HepG2 (cell line): ENCODE measurements around the gene ZDHHC16. TPM values are rescaled to one million over a fixed set of nuclear protein-coding genes. Genes with fewer than 3 reads are reported as not detected.

ENCODE experiments used
- ARNTL ChIP-seq: sonication (generic); formaldehyde crosslinking; IDR thresholded peaks from 2 replicates; pipeline ENCODE4 v1.4.0; 2020; ENCODE audit warnings: mild to moderate bottlenecking, missing genetic modification reagents
- ATAD3A ChIP-seq: sonication (generic); formaldehyde crosslinking; IDR thresholded peaks from 2 replicates; pipeline ENCODE4 v1.4.0; 2020; ENCODE audit warnings: missing genetic modification reagents
- BRCA1 ChIP-seq: sonication (generic); formaldehyde crosslinking; IDR thresholded peaks from 2 replicates; pipeline ENCODE4 v1.4.0; 2020; ENCODE audit warnings: missing genetic modification reagents
- CC2D1A ChIP-seq: sonication (generic); formaldehyde crosslinking; IDR thresholded peaks from 2 replicates; pipeline ENCODE4 v1.8.1; 2023; ENCODE audit warnings: mild to moderate bottlenecking, missing genetic modification reagents
- GTF3A ChIP-seq: sonication (generic); formaldehyde crosslinking; conservative IDR thresholded peaks from 2 replicates; pipeline ENCODE4 v1.4.0; 2020; ENCODE audit warnings: mild to moderate bottlenecking, missing genetic modification reagents
- HDAC1 ChIP-seq: sonication (generic); formaldehyde crosslinking; IDR thresholded peaks from 2 replicates; pipeline ENCODE4 v1.5.1; 2020; ENCODE audit warnings: mild to moderate bottlenecking, missing genetic modification reagents
- HOXD1 ChIP-seq: sonication (generic); formaldehyde crosslinking; IDR thresholded peaks from 2 replicates; pipeline ENCODE4 v1.5.0; 2020; ENCODE audit warnings: missing genetic modification reagents
- ISL2 ChIP-seq: sonication (generic); formaldehyde crosslinking; IDR thresholded peaks from 2 replicates; pipeline ENCODE4 v1.5.0; 2020; ENCODE audit warnings: missing genetic modification reagents
- MAFF ChIP-seq: IDR thresholded peaks from 2 replicates; pipeline ENCODE4 v1.6.1; 2011; ENCODE audit warnings: low read depth, low read length, improper control_type of control experiment
- MBD4 ChIP-seq: IDR thresholded peaks from 2 replicates; pipeline ENCODE4 v1.6.1; 2012; ENCODE audit warnings: low read length, inconsistent platforms, borderline replicate concordance
- MTA3 ChIP-seq: sonication (generic); formaldehyde crosslinking; IDR thresholded peaks from 2 replicates; pipeline ENCODE4 v1.4.0; 2020; ENCODE audit warnings: missing genetic modification reagents
- SAFB2 ChIP-seq: sonication (generic); formaldehyde crosslinking; IDR thresholded peaks from 2 replicates; pipeline ENCODE4 v1.5.1; 2020; ENCODE audit warnings: missing genetic modification reagents, low read depth, mild to moderate bottlenecking, borderline replicate concordance
- ZKSCAN1 ChIP-seq: fragments of 150-350 bp; IDR thresholded peaks from 2 replicates; pipeline ENCODE4 v1.6.1; 2014; ENCODE audit warnings: low read length
- ZNF30 ChIP-seq: sonication (generic); formaldehyde crosslinking; IDR thresholded peaks from 2 replicates; pipeline ENCODE4 v1.5.0; 2020; ENCODE audit warnings: mild to moderate bottlenecking, missing genetic modification reagents
- ZNF430 ChIP-seq: sonication (generic); formaldehyde crosslinking; IDR thresholded peaks from 2 replicates; pipeline ENCODE4 v1.9.0; 2021; ENCODE audit warnings: mild to moderate bottlenecking, missing genetic modification reagents
- ZNF549 ChIP-seq: sonication (generic); formaldehyde crosslinking; IDR thresholded peaks from 2 replicates; pipeline ENCODE4 v1.5.0; 2020; ENCODE audit warnings: missing genetic modification reagents
- ZNF713 ChIP-seq: sonication (generic); formaldehyde crosslinking; IDR thresholded peaks from 2 replicates; pipeline ENCODE4 v1.4.0; 2020; ENCODE audit warnings: mild to moderate bottlenecking, missing genetic modification reagents
- polyA plus RNA-seq, 8 experiments: library from polyadenylated mRNA; depleted of rRNA in 3 of 8; stranded (reverse) in 7 of 8; unstranded in 1 of 8; fragments of >200 nt; fragmentation: Illumina TruSeq in 4 of 8; extraction: Trizol in 4 of 8; gene quantifications; 2 replicates each; pipeline versions ENCODE4 v1.2.1 to v1.2.3, GENCODE V29; 2011 to 2016; ENCODE audit warnings: low read depth in 4 of 8, missing spikeins in 1 of 8, mixed read lengths in 1 of 8; ENCODE audit not compliant: insufficient read depth in 1 of 8
- total RNA-seq, 5 experiments: library from RNA; depleted of rRNA; stranded (reverse); fragments of >200 nt; fragmentation: Illumina TruSeq; extraction: Trizol; gene quantifications; 2 replicates each; pipeline ENCODE4 v1.2.3, GENCODE V29; 2016; ENCODE audit warnings: low read depth in 1 of 5
- TF ChIP-seq, protein P1 (sequence below): sonication (generic); formaldehyde crosslinking; IDR thresholded peaks from 2 replicates; pipeline ENCODE4 v1.5.0; 2020; ENCODE audit warnings: missing genetic modification reagents
- TF ChIP-seq, protein P2 (sequence below): sonication (generic); formaldehyde crosslinking; IDR thresholded peaks from 2 replicates; pipeline ENCODE4 v1.4.0; 2020; ENCODE audit warnings: mild to moderate bottlenecking, missing genetic modification reagents
- TF ChIP-seq, protein P3 (sequence below): sonication (generic); formaldehyde crosslinking; conservative IDR thresholded peaks from 2 replicates; pipeline ENCODE4 v1.8.0; 2022; ENCODE audit warnings: mild to moderate bottlenecking, moderate library complexity, missing genetic modification reagents
- TF ChIP-seq, protein P4 (sequence below), 2 experiments: sonication (generic) in 1 of 2; formaldehyde crosslinking in 1 of 2; IDR thresholded peaks; 2 replicates each; pipeline versions ENCODE4 v1.6.1 to v1.9.0; 2014 to 2022; ENCODE audit warnings: antibody characterized with exemption in 1 of 2, borderline replicate concordance in 1 of 2, inconsistent platforms in 1 of 2, low read depth in 1 of 2, missing genetic modification reagents in 1 of 2

The ZDHHC16 gene
- total and polyA plus RNA-seq, 2 of the 13 experiments (the other 11 are each of a cell fraction or from before 2014, with no cell fraction given) = 40.8 to 41.8 TPM

DNA sequence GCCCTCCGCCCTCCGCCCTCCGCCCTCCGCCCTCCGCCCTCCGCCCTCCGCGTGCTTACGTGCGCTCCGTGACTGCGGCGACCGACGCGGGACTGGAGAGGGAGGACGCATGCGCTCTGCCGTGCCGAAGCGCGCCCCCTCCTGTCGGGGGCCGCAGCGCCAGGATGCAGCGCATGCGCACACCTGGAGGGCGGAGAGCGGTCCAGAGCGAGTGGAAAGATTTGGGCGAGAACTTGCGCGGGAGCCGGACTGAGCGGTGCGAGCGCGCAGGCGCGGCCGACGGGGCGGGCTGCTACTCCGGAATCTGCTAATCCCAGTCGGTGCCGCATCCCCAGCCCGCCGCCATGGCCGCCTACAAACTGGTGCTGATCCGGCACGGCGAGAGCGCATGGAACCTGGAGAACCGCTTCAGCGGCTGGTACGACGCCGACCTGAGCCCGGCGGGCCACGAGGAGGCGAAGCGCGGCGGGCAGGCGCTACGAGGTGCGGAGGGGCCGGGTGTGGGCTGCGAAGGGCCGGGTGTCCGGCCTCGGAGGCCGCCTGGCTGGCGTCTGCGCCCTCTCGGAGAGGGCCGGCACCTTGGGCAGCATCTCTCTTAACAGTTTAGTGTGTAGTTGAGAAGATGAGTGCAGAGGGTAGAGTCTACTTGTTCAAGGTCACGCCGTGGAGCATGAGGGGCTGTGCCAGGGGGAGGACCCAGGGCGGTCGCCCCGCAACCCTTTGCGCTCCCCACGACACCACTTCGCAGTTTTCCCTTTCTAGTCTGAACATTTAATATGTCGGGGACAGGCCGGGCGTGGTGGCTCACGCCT is 19.8 kb upstream of the ZDHHC16 start, which contains the start of gene PGAM1 (continued):
- TF ChIP-seq, protein P1, sequence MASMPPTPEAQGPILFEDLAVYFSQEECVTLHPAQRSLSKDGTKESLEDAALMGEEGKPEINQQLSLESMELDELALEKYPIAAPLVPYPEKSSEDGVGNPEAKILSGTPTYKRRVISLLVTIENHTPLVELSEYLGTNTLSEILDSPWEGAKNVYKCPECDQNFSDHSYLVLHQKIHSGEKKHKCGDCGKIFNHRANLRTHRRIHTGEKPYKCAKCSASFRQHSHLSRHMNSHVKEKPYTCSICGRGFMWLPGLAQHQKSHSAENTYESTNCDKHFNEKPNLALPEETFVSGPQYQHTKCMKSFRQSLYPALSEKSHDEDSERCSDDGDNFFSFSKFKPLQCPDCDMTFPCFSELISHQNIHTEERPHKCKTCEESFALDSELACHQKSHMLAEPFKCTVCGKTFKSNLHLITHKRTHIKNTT (CRISPR knock-in tag) = no peak
- TF ChIP-seq, protein P2, sequence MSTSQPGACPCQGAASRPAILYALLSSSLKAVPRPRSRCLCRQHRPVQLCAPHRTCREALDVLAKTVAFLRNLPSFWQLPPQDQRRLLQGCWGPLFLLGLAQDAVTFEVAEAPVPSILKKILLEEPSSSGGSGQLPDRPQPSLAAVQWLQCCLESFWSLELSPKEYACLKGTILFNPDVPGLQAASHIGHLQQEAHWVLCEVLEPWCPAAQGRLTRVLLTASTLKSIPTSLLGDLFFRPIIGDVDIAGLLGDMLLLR = no peak
- TF ChIP-seq ARNTL (CRISPR knock-in tag) (no peak), BRCA1 (CRISPR knock-in tag) (no peak), MTA3 (CRISPR knock-in tag) (no peak), HDAC1 (CRISPR knock-in tag) (peak; percentile 32; the same call in 1 of the 2 replicates), ZKSCAN1 (no peak), GTF3A (CRISPR knock-in tag) (no peak), MAFF (no peak), ATAD3A (CRISPR knock-in tag) (no peak), CC2D1A (0 out of 2 replicates have a peak, but pooled peaks have one; percentile 42), MBD4 (no peak), ZNF430 (0 out of 2 replicates have a peak, but pooled peaks have one; percentile 42), SAFB2 (peak; percentile 78; the same call in 1 of the 2 replicates), ZNF713 (CRISPR knock-in tag) (no peak), ISL2 (no peak), HOXD1 (CRISPR knock-in tag) (0 out of 2 replicates have a peak, but pooled peaks have one; percentile 43), ZNF549 (CRISPR knock-in tag) (no peak), ZNF30 (CRISPR knock-in tag) (no peak)
- TF ChIP-seq, protein P3, sequence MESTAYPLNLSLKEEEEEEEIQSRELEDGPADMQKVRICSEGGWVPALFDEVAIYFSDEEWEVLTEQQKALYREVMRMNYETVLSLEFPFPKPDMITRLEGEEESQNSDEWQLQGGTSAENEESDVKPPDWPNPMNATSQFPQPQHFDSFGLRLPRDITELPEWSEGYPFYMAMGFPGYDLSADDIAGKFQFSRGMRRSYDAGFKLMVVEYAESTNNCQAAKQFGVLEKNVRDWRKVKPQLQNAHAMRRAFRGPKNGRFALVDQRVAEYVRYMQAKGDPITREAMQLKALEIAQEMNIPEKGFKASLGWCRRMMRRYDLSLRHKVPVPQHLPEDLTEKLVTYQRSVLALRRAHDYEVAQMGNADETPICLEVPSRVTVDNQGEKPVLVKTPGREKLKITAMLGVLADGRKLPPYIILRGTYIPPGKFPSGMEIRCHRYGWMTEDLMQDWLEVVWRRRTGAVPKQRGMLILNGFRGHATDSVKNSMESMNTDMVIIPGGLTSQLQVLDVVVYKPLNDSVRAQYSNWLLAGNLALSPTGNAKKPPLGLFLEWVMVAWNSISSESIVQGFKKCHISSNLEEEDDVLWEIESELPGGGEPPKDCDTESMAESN (CRISPR knock-in tag) = peak; percentile 73
- TF ChIP-seq, protein P4, sequence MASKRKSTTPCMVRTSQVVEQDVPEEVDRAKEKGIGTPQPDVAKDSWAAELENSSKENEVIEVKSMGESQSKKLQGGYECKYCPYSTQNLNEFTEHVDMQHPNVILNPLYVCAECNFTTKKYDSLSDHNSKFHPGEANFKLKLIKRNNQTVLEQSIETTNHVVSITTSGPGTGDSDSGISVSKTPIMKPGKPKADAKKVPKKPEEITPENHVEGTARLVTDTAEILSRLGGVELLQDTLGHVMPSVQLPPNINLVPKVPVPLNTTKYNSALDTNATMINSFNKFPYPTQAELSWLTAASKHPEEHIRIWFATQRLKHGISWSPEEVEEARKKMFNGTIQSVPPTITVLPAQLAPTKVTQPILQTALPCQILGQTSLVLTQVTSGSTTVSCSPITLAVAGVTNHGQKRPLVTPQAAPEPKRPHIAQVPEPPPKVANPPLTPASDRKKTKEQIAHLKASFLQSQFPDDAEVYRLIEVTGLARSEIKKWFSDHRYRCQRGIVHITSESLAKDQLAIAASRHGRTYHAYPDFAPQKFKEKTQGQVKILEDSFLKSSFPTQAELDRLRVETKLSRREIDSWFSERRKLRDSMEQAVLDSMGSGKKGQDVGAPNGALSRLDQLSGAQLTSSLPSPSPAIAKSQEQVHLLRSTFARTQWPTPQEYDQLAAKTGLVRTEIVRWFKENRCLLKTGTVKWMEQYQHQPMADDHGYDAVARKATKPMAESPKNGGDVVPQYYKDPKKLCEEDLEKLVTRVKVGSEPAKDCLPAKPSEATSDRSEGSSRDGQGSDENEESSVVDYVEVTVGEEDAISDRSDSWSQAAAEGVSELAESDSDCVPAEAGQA (IDR thresholded peaks at IDR 0.05; ENCODE audit: low read depth) = no peak
- TF ChIP-seq, protein P4 (CRISPR knock-in tag; IDR thresholded peaks at IDR 0.05; ENCODE audit: borderline replicate concordance) = no peak
